IPS-18c (cell line): ENCODE measurements around the gene UMODL1.

Experiments used
- H3K4me3 ChIP-seq: 2 replicates; pipeline ENCODE4 v1.7.0; 2013; ENCODE audit warnings: low read depth, mild to moderate bottlenecking, low read length, moderate library complexity; ENCODE audit not compliant: insufficient read depth
- H3K9me3 ChIP-seq: one replicate; pipeline ENCODE4 v1.6.1; 2013; ENCODE audit warnings: mild to moderate bottlenecking, low read length, moderate library complexity; ENCODE audit not compliant: control insufficient read depth, insufficient read depth

Gene UMODL1

DNA sequence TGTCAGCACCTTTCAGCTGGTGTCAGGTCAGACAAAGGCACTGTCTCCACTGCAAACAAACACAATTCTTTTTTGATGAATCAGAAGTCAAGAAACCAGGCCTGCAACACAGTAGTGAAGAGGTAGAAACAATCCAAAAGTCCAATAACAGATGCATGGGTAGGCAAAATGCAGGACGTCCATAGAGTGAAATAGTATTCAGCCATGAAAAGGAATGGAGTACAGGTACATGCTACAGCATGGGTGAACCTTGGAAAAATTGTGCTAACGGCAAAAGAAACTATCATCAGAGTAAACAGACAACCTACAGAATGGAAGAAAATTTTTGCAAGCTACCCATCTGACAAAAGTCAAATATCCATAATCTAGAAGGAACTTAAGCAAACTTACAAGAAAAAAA lies 34.8 kb upstream of the UMODL1 start:
- no peaks in the 10 kb centered on the region for H3K9me3 ChIP-seq
- no peak overlapping the region for H3K4me3 ChIP-seq

DNA sequence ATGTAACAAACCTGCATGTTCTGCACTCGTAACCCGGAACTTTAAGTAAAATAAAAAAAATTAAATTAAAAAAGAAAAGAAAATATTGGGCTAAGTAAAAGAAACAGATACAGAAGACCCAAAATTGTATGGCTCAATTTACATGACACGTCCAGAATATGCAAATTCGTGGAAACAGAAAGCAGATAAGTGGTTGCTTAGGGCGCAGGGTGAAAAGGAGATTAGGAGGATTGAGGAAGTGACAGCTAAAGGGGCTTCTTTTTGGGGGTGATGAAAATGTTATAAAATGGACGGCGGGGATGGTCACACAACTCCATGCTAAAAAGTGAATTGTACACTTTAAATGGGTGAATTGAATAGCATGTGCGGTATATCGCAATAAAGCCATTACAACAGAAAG lies 33.6 kb upstream of the UMODL1 start:
- Histone ChIP-seq H3K4me3 (no peak overlapping the region), H3K9me3 (no peaks in the 10 kb centered on the region)

DNA sequence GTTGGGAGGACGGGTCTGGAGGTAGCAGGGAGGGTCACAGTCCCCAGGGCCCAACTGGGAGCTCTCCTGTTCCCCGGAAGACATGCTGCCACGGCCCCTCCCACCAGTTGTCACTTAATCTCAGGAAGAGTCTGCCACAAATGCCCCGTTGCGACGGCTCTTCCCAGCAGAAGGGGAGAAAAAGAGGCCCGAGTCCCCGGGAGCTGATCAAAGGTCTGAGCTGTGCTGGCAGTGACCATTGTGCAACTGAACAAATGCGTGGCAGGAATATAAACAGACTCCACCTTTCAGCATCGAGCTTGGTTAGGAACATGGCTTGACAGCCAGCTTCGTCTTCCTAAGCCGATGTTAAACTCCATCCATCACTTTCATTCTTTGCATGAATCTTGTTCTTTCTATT lies 33.2 kb upstream of the UMODL1 start:
- no peaks in the 10 kb centered on the region for H3K9me3 ChIP-seq

DNA sequence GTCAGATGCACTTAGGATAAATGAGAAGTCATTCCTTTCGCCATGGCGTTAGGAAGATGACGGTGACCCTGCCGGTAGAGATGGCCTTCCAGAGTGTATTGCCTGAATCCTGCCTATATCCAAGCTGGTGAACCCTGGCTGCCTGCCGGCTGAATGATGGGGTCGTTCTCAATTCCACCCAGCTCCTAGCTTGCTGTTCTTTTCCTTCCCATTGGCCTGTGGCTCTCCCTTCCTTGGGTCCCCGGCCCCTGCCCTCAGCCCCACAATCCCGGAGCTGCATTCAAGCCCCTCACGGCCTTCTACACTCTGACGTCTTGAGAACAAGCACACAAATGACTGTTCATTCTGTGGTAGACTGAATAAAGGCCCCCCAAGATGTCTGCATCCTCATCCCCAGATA lies 32.7 kb upstream of the UMODL1 start:
- H3K4me3 ChIP-seq: no peak overlapping the region
- no peaks in the 10 kb centered on the region for H3K9me3 ChIP-seq

More for the DNA sequence above, 33.2 kb upstream of the UMODL1 start:
- no peak overlapping the region for H3K4me3 ChIP-seq

DNA sequence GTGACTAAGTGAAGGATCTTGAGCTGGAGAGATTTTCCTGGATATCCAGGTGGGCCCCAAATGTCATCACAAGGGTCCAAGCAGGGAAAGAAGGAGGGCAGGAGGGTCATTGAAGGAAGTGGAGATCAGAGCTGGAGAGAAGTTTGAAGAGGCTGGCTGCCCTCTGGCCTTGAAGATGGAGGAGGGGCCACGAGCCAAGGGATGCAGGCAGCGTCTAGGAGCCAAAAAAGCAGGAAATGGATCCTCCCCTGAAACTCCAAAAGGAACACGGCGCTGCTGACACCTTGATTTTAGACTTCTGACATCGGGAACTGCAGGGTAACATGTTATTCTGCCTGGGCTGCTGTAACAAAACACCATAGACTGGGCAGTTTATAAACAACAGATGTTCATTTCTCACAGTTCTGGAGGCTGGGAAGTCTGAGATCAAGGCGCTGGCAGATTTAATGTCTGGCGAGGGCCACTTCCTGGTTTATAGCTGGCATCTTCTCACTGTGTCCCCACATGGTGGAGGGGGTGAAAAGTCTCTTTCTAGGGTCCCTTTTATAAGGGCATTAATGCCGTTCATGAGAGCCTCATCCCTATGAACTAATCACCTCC lies 32.2 kb upstream of the UMODL1 start:
- Histone ChIP-seq H3K9me3 (no peaks in the 10 kb centered on the region), H3K4me3 (no peak overlapping the region)

DNA sequence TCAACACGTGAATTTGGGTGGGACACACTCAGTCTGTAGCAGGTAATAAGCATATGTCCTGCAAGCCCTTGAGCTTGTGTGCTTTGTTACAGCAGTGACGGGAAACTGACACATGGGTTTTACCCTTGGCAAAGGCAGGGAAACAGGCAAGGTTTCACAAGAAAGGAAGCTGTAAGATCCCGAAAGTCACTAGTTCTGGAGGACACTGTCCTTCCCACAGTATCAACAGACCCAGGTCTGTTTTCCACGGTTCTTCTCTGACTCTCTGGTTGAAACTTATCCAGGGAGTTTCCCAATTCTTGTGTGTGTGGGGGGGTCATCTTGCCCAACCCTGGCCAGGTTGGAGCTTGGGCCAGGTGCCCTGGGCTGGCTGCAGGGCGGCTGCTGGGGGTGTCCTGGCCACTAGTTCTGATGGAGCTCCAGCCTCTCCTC lies 31.6 kb upstream of the UMODL1 start:
- no peak overlapping the region for H3K4me3 ChIP-seq
- H3K9me3 ChIP-seq: no peaks in the 10 kb centered on the region

DNA sequence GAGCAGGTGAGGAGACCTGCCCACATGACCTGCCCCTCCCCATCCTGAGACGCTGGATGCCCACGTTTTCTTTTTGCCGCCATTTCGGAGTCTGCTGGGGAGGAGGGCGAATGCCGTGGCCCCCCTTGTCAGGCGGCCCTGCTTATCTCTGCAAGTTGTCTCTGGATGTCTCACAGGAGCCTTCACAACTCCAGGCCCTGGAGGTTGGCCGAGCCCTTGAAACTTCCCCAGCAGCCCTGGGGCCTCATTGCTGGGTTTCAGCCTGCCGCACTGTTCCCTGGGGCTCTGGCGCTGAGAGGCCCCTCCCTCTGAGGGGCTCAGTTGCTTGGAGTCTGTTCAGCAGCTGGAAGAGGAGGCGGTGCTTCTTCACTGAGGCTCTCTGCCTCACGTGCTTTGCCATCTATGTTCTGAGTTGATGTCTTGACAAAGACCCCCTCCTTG lies 31.2 kb upstream of the UMODL1 start:
- no peaks in the 10 kb centered on the region for H3K9me3 ChIP-seq

DNA sequence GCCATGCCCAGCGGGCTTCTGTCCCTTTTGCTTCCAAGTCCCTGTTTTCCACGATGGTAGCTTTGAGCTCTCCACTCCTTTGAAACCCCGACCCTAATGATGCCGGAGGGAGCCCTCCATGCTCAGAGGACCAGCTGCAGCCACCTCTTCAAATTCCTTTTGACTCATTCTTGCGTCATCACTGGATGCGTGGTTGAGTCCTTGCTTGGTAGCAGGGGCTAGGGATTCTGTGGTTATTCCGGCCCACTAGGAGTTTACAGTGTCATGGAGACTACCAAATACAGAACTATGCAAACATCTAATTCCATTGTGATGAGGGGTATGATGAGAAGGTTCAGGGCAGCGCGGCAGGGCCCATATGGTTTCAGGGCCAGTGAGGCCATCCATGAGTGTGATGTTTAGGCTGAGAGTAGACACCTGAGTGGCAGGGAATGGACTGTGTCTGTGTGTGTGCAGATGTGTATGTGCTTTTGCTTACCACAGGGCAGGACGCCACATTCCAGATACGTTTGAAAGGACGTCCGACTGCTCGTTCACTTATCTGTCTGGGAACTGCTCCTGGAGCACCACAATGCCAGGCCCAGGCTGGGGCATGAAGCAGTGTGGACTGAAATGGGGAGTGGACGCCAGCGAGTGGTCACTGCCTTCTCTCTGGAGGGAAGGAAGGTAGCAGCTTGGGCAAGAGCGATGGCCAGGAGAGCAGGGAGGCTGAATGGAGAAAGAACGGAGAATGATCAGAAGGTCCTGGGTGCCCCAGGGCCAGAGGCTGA lies 30.5 kb upstream of the UMODL1 start:
- Histone ChIP-seq H3K9me3 (no peaks in the 10 kb centered on the region), H3K4me3 (no peak overlapping the region)

More for the DNA sequence above, 31.2 kb upstream of the UMODL1 start:
- H3K4me3 ChIP-seq: no peak overlapping the region

DNA sequence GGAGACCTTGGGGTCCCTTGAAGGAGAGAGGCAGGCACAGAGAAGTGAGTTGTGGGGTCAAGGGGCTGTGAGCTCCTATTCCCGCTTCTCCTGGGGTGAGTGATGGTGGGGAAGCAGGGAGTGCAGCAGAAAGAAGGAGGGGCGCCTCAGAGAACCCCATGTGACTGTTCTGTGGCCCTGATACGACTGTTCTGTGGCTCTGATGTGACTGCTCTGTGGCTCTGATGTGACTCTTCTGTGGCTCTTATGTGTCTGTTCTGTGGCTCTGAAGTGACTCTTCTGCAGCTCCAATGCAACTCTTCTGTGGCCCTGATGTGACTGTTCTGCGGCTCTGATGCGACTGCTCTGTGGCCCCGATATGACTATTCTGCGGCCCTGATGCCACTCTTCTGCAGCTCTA lies 29.9 kb upstream of the UMODL1 start:
- H3K4me3 ChIP-seq: no peak overlapping the region

DNA sequence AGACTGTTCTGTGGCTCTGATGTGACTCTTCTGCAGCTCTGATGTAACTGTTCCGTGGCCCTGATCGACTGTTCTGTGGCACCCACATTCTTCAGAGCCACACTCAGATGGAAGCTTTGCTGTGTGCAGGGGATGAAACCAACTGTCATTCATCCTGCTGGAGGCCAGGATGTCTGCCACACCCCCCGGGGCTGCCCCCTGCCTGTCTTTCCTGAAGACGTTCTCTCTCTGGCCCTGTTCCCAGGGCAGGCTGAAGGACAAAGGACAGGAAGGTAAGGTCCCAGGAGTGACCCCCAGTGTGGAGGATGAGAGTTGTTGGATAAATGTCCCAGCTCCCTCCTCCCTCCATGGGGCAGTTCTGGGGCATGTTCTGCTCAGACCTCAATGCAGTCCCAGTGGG lies 29.4 kb upstream of the UMODL1 start:
- H3K4me3 ChIP-seq: no peak overlapping the region
- no peaks in the 10 kb centered on the region for H3K9me3 ChIP-seq

More for the DNA sequence above, 29.9 kb upstream of the UMODL1 start:
- no peaks in the 10 kb centered on the region for H3K9me3 ChIP-seq

DNA sequence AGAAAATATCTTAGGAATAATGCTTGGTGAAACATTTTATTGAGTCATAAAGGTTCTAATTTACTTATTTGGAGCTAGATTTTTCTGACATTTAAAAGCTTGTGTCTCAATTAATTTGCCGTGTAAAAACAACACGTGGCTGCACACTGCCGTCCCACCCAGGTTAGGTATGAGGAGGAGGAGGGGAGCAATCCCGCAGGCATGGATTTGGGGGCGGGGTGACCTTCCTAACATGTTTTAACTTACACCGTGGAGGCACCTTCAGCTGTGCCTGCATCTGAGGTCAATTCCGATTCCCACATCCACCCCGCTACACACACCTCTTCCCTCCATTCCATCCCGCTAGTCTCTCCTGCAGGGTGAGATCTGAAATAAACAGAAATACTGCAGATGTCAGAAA lies 28.5 kb upstream of the UMODL1 start:
- no peak overlapping the region for H3K4me3 ChIP-seq
- no peaks in the 10 kb centered on the region for H3K9me3 ChIP-seq

DNA sequence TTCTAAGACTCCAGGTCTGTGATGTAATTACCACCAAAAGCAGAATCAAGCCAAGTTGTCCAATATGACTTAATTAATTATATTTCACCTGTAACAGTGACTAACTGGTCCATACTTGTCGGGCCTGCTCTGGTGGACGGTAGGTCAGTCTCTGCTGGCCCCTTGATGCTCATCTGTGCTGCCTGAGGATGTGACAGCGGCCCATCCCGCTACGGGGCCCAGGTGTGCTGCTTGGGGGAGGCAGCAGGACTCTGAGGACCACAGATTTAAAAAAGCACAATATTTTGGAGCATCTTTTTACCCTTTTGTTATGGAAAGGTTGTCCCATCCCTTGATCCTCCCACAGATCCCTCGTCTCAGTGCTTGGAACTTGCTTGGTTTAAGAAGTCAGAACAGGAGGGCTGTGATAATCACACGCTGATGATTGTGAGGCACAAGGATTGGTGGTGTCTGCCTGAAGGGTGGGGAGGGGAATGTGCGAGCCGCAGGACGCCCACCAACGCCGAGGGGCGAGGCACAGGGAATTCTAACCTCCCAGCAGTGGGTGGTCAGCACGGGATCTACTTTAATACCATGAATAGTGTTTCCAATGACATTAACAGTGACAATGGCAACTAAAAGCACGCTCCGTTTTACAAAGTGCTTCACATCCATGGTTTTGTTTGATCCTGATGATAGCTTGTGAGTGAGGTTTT lies 27.8 kb upstream of the UMODL1 start:
- Histone ChIP-seq H3K4me3 (no peak overlapping the region), H3K9me3 (no peaks in the 10 kb centered on the region)

DNA sequence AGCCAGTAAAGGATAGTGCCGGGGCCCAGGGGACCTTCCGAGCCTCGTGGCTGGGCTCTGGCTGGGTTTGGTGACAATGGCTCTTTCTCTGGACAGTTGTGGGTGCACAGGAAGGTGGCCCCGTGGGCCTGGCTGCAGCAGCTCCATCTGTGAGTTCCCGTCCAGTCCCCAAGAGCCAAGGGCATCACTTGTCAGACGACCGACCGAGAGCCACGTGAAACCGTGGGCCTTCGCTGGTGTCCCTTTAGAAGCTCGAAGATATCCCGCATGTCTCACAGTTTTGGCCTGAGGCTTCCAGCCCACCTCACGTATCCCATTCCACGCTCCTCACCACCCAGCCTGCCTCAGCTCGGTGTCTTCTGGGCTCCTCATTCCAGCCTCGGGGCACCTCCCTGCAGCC lies 27.2 kb upstream of the UMODL1 start:
- no peak overlapping the region for H3K4me3 ChIP-seq
- H3K9me3 ChIP-seq: no peaks in the 10 kb centered on the region

DNA sequence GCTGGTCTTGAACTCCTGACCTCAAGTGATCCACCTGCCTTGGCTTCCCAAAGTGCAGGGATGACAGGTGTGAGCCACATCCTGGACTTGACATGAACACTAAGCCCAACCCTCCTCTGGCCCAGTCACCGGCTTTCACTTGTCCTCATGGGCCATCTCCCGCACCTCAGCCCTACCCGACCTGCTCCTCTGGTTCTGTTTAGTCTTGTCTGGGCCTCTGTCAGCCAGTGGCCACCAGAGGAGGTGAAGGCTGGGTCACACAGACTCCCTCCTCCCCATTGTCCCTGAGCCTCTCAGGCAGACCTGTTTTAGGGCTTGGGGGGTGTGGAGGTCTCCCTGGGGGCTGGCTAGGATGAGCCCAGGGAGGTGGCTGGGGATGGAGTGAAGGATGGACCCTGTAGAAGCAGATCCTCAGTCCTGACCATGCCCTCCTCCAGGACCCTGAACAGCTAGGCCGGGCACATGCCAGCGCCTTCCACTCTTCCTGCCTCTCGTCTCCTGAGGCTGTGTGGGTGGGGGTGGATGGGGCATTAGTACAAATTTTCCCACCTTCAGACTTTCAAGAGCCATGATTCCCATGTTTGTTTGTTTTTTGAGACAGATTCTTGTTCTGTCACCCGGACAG lies 26.1 kb upstream of the UMODL1 start:
- H3K4me3 ChIP-seq: no peak overlapping the region
- no peaks in the 10 kb centered on the region for H3K9me3 ChIP-seq

DNA sequence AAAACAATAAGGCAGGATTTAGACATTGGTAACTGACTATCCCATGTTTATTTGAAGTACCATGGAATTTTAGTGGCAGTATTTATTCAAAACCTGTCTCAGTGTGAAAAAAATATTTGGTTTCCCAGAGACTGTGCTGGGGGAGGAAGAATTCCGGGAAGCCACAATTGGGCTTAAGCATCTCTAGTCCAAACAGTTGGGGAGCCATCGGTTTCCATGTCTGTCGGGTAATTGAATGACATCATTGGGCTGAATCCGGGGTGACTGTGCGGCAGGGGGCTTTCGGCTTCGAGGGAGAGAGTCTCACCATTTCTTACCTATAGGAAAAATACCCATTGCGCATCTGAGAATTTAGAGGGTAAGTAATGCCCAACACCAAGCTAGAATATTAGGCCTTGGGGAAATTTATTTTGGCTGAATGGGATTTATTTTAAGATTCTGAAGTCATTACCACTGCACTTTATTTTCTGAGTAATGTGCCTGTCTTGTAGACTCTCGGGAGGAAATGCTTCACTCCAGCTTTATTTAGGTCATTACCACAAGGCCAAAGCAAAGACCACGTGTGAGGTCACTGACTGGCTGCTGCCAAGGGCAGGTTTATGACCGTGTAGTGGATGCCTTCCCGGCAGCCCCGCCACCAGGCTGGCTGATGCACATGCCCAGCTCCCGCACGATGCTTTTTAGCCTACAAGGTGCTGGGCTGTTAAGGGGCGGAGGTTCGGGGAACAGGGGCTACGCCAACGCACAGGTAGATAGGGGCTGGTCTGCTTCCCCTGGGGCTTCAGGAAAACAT lies 23.1 kb upstream of the UMODL1 start:
- H3K9me3 ChIP-seq: no peaks in the 10 kb centered on the region
- H3K4me3 ChIP-seq: no peak overlapping the region

DNA sequence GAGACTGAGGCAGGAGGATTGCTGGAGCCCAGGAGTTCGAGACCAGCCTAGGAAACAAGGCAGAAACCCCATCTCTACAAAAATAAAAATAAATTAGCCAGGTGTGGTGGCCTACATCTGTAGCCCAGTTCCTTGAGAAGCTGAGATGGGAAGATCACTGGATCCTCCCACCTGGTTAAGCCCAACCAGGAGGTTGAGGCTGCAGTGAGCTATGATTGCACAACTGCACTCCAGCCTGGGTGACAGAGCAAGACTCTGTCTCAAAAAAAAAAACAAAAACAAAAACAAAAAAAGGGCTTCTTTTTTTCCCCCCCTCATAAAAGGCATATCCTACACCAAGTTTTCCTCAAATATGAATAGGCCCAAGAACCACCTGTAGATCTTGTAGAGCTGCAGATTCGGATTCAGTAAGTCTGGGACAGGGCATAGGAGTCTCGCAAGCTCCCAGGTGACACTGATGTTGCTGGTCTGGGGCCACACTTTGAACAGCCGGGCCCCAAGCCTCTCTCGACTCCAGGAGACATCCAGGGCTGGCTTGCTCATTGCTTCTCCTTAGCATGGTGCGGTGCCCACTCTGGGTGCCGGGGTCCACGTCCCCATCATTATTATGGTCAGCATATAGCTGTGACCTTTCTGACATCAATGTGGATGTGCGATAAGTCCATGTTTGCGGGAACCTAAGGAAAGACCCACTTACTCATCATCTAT lies 22.1 kb upstream of the UMODL1 start:
- H3K4me3 ChIP-seq: no peak overlapping the region
- H3K9me3 ChIP-seq: no peaks in the 10 kb centered on the region
